ENCODE data around the gene MAFG. TPM values are rescaled to one million over a fixed set of nuclear protein-coding genes. Genes with fewer than 3 reads are reported as not detected.

Gene MAFG
- total RNA-seq, 2 experiments from 2014 or later: 22.7 to 33.6 TPM

GRCh38 chr17:81952792-81953228 lies 25.3 kb upstream of the MAFG start:
- ChIA-PET POLR2A (no interaction called here), CTCF (ENCODE audit: unreplicated experiment) (no interaction called here)
- no peak for TF ChIP-seq EZH2phosphoT487 (IDR thresholded peaks at IDR 0.05; ENCODE audit: borderline replicate concordance, low read depth, low read length)
- no peak for TF ChIP-seq CTCF (conservative IDR thresholded peaks at IDR 0.05; ENCODE audit: low read length)
- Histone ChIP-seq H3K4me1 (ENCODE audit: insufficient read depth, low read length, poor library complexity, severe bottlenecking) (peaks cover 8% of the 10 kb centered on the region), H3K4me3 (ENCODE audit: low read depth, low read length, poor library complexity, severe bottlenecking) (no peak overlapping the region), H2AFZ (ENCODE audit: low read length) (no peak overlapping the region), H3K4me2 (ENCODE audit: low read length) (no peak overlapping the region), H4K20me1 (ENCODE audit: insufficient read depth, low read length) (no peaks in the 10 kb centered on the region), H3K79me2 (ENCODE audit: insufficient read depth, low read depth, low read length) (no peaks in the 10 kb centered on the region), H3K27ac (ENCODE audit: low read depth, low read length, poor library complexity, severe bottlenecking) (no peak overlapping the region), H3K9me2 (ENCODE audit: insufficient read depth, low read length) (no peaks in the 10 kb centered on the region), H3K9me3 (ENCODE audit: low read length) (no peaks in the 10 kb centered on the region), H3K36me3 (ENCODE audit: insufficient read depth, low read length) (no peaks in the 10 kb centered on the region)
- no TSS peak for BruUV-seq (replicated peaks)
- DNase-seq (ENCODE audit: low spot score): no peak
- intact Hi-C loops (cut with micrococcal nuclease; ENCODE audit: unreplicated experiment): no loop called here

- BruUV-seq (replicated peaks): no TSS peak
- Histone ChIP-seq H3K36me3 (ENCODE audit: insufficient read depth, low read length) (no peaks in the 10 kb centered on the region), H3K4me2 (ENCODE audit: low read length) (no peak overlapping the region), H3K9me3 (ENCODE audit: low read length) (no peaks in the 10 kb centered on the region), H3K4me1 (ENCODE audit: insufficient read depth, low read length, poor library complexity, severe bottlenecking) (peaks cover 8% of the 10 kb centered on the region), H3K9me2 (ENCODE audit: insufficient read depth, low read length) (no peaks in the 10 kb centered on the region), H3K79me2 (ENCODE audit: insufficient read depth, low read depth, low read length) (no peaks in the 10 kb centered on the region), H3K4me3 (ENCODE audit: low read depth, low read length, poor library complexity, severe bottlenecking) (no peak overlapping the region), H2AFZ (ENCODE audit: low read length) (no peak overlapping the region), H4K20me1 (ENCODE audit: insufficient read depth, low read length) (no peaks in the 10 kb centered on the region), H3K27ac (ENCODE audit: low read depth, low read length, poor library complexity, severe bottlenecking) (no peak overlapping the region)
- ChIA-PET CTCF (ENCODE audit: unreplicated experiment) (interaction anchor here (0.5 kb wide), 1 partner anchor 247 kb away, joined by 3 read pairs; no protein-coding TSS in a partner anchor), POLR2A (interaction anchor here (0.7 kb wide), 1 partner anchor 7 kb away, joined by 3 read pairs; no protein-coding TSS in a partner anchor)
- no peak for DNase-seq (ENCODE audit: low spot score)
- TF ChIP-seq EZH2phosphoT487 (IDR thresholded peaks at IDR 0.05; ENCODE audit: borderline replicate concordance, low read depth, low read length) (no peak), CTCF (conservative IDR thresholded peaks at IDR 0.05; ENCODE audit: low read length) (no peak)
- intact Hi-C loops (cut with micrococcal nuclease; ENCODE audit: unreplicated experiment): no loop called here
Observed at GRCh38 chr17:81951785-81952684, 24.5 kb upstream of the MAFG start.

DNA sequence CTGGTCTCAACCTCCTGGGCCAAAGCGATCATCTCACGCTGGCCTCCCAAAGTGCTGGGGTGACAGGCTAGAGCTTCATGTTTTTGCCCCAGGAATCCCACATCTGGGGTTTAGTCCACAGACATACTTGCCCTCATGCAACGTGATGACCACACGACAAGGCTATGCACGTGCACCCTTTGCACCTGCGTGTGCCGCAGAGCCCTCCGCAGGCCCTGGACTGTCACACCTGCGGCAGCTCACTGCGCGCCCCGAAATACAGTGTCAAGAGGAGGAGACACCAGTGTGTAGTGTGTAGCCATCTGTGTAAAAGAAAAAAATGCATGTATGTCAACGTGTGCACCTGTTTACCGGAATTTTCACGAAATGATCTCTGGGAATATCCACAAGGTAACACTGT lies 23.0 kb upstream of the MAFG start:
- Histone ChIP-seq H3K4me1 (ENCODE audit: insufficient read depth, low read length, poor library complexity, severe bottlenecking) (peaks cover 8% of the 10 kb centered on the region), H4K20me1 (ENCODE audit: insufficient read depth, low read length) (no peaks in the 10 kb centered on the region), H3K79me2 (ENCODE audit: insufficient read depth, low read depth, low read length) (no peaks in the 10 kb centered on the region), H3K9me3 (ENCODE audit: low read length) (no peaks in the 10 kb centered on the region), H3K4me2 (ENCODE audit: low read length) (no peak overlapping the region), H2AFZ (ENCODE audit: low read length) (no peak overlapping the region), H3K4me3 (ENCODE audit: low read depth, low read length, poor library complexity, severe bottlenecking) (no peak overlapping the region), H3K27ac (ENCODE audit: low read depth, low read length, poor library complexity, severe bottlenecking) (no peak overlapping the region), H3K36me3 (ENCODE audit: insufficient read depth, low read length) (no peaks in the 10 kb centered on the region), H3K9me2 (ENCODE audit: insufficient read depth, low read length) (no peaks in the 10 kb centered on the region)
- CTCF ChIA-PET (ENCODE audit: unreplicated experiment): no interaction called here
- BruUV-seq (replicated peaks): no TSS peak
- DNase-seq (ENCODE audit: low spot score): no peak
- POLR2A ChIA-PET: interaction anchor here (1.1 kb wide), 1 partner anchor 12 kb away, joined by 3 read pairs; no protein-coding TSS in a partner anchor
- intact Hi-C loops (cut with micrococcal nuclease; ENCODE audit: unreplicated experiment): no loop called here
- no peak for TF ChIP-seq EZH2phosphoT487 (IDR thresholded peaks at IDR 0.05; ENCODE audit: borderline replicate concordance, low read depth, low read length)
- TF ChIP-seq CTCF (conservative IDR thresholded peaks at IDR 0.05; ENCODE audit: low read length): no peak

Data from OCI-LY7 (cell line).